Lung (tissue), 12 donors: ENCODE results near the gene WNK1. TPM values are rescaled to one million over a fixed set of nuclear protein-coding genes. Genes with fewer than 3 reads are reported as not detected.
A peak's percentile ranks its signal among the peaks of the same experiment; 100 is the strongest.
"Not testable (repeated sequence)": the region's sequence is repeated elsewhere in the genome, so short reads cannot be mapped to it uniquely, and the experiment has no call there.

Experiments used
- ATAC-seq: fragments of 200-7000 bp; cut with Tn5 transposase; one replicate; pipeline ENCODE4 v1.9.1; 2020; ENCODE audit warnings: moderate number of reproducible peaks; ENCODE audit not compliant: insufficient read depth, low FRiP score
- DNase-seq, 3 donors: peaks; one replicate each; pipeline ENCODE4 v3.0.0-alpha.2; 2013 to 2017
- H3K27ac ChIP-seq, 2 donors: one replicate each; pipeline ENCODE4 v1.5.1; 2013; ENCODE audit warnings: mild to moderate bottlenecking in 2 of 2, moderate library complexity in 2 of 2, control low read depth in 1 of 2, inconsistent platforms in 1 of 2, low read depth in 1 of 2, low read length in 1 of 2
- H3K27me3 ChIP-seq, 3 donors: one replicate each; pipeline ENCODE4 v1.5.1; 2013; ENCODE audit warnings: low read length in 2 of 3; ENCODE audit not compliant: control insufficient read depth in 3 of 3, insufficient read depth in 3 of 3
- H3K36me3 ChIP-seq, 4 donors: one replicate each; pipeline ENCODE4 v1.5.1; 2013; ENCODE audit warnings: low read length in 4 of 4, mild to moderate bottlenecking in 1 of 4, moderate library complexity in 1 of 4; ENCODE audit not compliant: control insufficient read depth in 4 of 4, insufficient read depth in 4 of 4
- H3K4me1 ChIP-seq, 5 donors: one replicate each; pipeline ENCODE4 v1.5.1; 2013; ENCODE audit warnings: low read length in 5 of 5, mild to moderate bottlenecking in 2 of 5, moderate library complexity in 1 of 5; ENCODE audit not compliant: control insufficient read depth in 5 of 5, insufficient read depth in 5 of 5
- H3K4me3 ChIP-seq: one replicate; pipeline ENCODE4 v1.5.1; 2013; ENCODE audit warnings: mild to moderate bottlenecking, control low read depth, moderate library complexity
- H3K9ac ChIP-seq, 2 donors: one replicate each; pipeline ENCODE4 v1.5.1; 2013; ENCODE audit warnings: low read length in 2 of 2, control low read depth in 1 of 2; ENCODE audit not compliant: insufficient read depth in 1 of 2
- H3K9me3 ChIP-seq, 4 donors: one replicate each; pipeline ENCODE4 v1.5.1; 2013; ENCODE audit warnings: low read length in 3 of 4, mild to moderate bottlenecking in 1 of 4, moderate library complexity in 1 of 4; ENCODE audit not compliant: control insufficient read depth in 4 of 4, insufficient read depth in 3 of 4
- WGBS, 2 donors: extraction: QIAGEN DNeasy Blood & Tissue Kit; methylation state at CpG; one replicate each; pipeline ENCODE4 v1.1.7; 2013; 5-methylcytosine and 5-hydroxymethylcytosine counted together
- polyA plus RNA-seq, 2 donors: library from polyadenylated mRNA; stranded (reverse); fragments of 200-250 nt; gene quantifications; one replicate each; pipeline ENCODE4 v1.2.1, GENCODE V29; 2013
- total RNA-seq, 2 donors: library from RNA; depleted of rRNA in 1 of 2; stranded (reverse); fragments of >200 nt in 1 of 2; gene quantifications; one replicate each; pipeline ENCODE4 v1.2.1, GENCODE V29; 2014 to 2021
- TF ChIP-seq, protein P1 (sequence below): IDR thresholded peaks from 2 replicates; pipeline ENCODE4 v1.5.1; 2012; ENCODE audit warnings: mild to moderate bottlenecking; ENCODE audit errors: control extremely low read depth, extremely low read depth
- donor health status: control.
- donor health status: control.
- donor health status: Bipolar disorder and iron deficiency.
- donor health status: healthy.
- donor health status: DM: yes; HTN: yes; CAD: no.

WNK1 gene
- total and polyA plus RNA-seq, 4 donors: 23.1 to 269 (median 128) TPM

DNA sequence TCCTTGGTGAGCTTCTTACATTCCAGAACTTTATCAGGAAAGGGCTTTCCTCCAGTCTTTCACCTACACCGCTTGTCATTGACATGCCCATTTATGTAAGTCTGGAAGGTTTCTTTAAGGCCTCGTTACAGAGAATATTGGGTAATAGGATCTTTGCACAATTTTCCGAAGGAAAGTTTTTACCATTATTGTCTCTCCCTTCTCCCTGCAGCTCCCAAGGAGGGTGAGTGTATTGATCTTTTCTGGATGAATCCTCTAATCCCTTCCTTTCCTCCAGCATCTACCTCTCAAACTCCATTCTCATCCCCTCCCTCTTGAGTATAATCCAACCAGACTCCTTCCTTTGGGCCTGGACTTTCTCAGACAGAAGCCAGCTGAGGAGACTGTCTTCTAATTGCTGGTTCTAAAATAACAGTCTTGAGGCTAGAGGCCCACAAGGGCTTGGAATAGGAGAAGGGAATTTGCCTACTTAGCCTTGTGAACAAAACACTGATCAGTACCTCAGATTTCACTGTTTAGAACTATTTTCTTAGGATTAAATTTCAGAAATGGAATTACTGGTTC, 21.8 kb downstream of the WNK1 start:
- Histone ChIP-seq H3K36me3 (no peaks in the 10 kb centered on the region), H3K27ac (no peak overlapping the region), H3K9me3 (no peaks in the 10 kb centered on the region), H3K9ac (no peak overlapping the region), H3K4me3 (no peak overlapping the region), H3K27me3 (no peaks in the 10 kb centered on the region), H3K4me1 (peaks cover 0 to 13% (median 8%) of the 10 kb centered on the region in 5 donors)
- WGBS, 2 donors: 21 to 44% methylated on average over 3 of the region's 3 CpGs
- ATAC-seq (no peak), DNase-seq (peak in 1 of 3 donors; percentile 29)
- TF ChIP-seq, protein P1, sequence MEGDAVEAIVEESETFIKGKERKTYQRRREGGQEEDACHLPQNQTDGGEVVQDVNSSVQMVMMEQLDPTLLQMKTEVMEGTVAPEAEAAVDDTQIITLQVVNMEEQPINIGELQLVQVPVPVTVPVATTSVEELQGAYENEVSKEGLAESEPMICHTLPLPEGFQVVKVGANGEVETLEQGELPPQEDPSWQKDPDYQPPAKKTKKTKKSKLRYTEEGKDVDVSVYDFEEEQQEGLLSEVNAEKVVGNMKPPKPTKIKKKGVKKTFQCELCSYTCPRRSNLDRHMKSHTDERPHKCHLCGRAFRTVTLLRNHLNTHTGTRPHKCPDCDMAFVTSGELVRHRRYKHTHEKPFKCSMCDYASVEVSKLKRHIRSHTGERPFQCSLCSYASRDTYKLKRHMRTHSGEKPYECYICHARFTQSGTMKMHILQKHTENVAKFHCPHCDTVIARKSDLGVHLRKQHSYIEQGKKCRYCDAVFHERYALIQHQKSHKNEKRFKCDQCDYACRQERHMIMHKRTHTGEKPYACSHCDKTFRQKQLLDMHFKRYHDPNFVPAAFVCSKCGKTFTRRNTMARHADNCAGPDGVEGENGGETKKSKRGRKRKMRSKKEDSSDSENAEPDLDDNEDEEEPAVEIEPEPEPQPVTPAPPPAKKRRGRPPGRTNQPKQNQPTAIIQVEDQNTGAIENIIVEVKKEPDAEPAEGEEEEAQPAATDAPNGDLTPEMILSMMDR: no peak

DNA sequence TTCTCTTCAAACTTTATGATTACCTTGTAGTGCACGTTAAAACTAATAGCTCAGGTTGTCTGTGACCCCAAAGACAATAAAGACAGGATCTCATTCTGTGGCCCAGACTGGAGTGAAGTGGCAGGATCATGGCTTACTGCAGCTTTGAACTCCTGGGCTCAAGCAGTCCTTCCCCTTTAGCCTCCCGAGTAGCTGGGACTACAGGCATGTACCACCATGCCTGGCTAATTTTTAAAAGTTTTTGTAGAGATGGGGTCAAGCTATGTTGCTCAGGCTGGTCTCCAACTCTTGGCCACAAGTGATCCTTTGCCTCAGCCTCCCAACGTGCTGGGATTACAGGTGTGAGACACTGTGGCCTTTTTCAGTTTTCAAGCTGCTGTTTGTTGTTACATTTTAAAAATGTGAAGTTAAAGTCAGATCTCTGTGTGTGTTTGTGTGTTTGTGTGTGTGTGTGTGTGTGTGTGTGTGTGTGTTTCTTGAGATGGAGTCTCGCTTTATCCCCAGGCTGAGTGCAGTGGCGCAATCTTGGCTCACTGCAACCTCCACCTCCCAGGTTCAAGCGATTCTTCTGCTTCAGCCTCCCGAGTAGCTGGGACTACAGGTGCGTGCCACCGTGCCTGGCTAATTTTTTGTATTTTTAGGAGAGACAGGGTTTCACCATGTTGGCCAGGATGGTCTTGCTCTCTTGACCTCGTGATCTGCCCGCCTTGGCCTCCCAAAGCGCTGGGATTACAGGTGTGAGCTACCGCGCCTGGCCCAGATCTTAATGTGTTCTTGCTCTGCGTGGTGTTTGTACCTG, 23.8 kb downstream of the WNK1 start:
- ATAC-seq, DNase-seq, H3K9ac ChIP-seq, H3K4me3 ChIP-seq, H3K27ac ChIP-seq, H3K9me3 ChIP-seq, H3K27me3 ChIP-seq, H3K36me3 ChIP-seq: not testable (repeated sequence)
- peaks cover 0 to 23% (median 19%) of the 10 kb centered on the region in 5 donors for H3K4me1 ChIP-seq
- 93% methylated on average over 15 of the region's 15 CpGs for WGBS, 2 donors

DNA sequence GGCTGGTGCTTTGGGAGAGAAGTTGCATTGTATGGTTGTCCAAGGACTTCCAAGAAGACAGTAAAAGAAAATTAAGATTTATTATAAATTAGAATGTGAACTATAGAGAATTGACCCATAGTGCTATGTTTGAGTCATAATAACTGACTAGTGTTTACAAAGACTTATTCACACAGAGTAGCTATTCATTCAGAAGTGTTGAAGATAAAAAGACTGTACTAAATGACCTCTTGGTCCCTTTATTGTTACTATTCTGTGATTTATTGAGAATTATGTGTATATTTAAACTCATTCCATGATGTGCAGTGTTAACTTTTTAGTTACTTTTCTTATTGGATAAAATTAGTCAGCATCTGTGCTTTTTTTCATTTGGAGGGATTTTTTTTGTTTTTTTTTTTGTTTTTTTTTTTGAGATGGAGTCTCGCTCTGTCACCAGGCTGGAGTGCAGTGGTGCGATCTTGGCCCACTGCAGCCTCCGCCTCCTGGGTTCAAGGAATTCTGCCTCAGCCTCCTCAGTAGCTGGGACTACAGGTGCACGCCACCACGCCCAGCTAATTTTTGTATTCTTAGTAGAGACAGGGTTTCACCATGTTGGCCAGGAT, 24.5 kb downstream of the WNK1 start:
- H3K9ac ChIP-seq, H3K9me3 ChIP-seq, H3K27me3 ChIP-seq, H3K4me3 ChIP-seq, ATAC-seq, H3K27ac ChIP-seq, DNase-seq, H3K36me3 ChIP-seq: not testable (repeated sequence)
- 97 to 98% methylated on average over 5 of the region's 5 CpGs for WGBS, 2 donors
- H3K4me1 ChIP-seq: peaks cover 0 to 23% (median 20%) of the 10 kb centered on the region in 5 donors

DNA sequence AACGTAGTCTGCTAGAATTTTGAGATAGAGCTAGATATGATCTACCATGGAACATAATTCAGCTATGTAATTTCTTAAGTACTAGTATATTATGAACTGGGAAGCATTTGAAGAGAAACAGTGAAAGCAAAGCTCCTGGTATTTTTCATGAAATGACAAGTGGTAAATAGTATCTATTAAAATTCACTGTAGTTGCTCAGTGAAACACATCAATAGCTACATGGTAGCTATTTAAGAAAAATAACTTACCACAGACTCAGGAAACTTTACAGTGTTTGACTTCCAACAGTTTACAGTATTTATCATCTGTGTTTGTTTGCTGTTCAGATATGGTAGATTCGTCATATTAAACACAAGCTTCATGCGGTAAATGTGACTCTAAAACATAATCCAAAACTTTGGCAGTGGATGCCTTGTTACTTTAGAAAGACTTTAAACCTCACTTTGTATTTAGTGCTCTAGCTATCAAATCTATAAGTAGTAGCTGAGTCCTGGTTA, 25.2 kb downstream of the WNK1 start:
- H3K4me1 ChIP-seq: peaks cover 0 to 25% (median 20%) of the 10 kb centered on the region in 5 donors
- no peaks in the 10 kb centered on the region for H3K9me3 ChIP-seq
- no peak for DNase-seq
- TF ChIP-seq, protein P1: no peak
- H3K27me3 ChIP-seq: no peaks in the 10 kb centered on the region
- ATAC-seq: no peak
- no peak overlapping the region for H3K27ac ChIP-seq
- no peak overlapping the region for H3K9ac ChIP-seq
- H3K36me3 ChIP-seq: no peaks in the 10 kb centered on the region
- 76 to 86% methylated on average over 3 of the region's 3 CpGs for WGBS, 2 donors
- H3K4me3 ChIP-seq: no peak overlapping the region
